Measurements from ENCODE around the gene MCM10. TPM values are rescaled to one million over a fixed set of nuclear protein-coding genes. Genes with fewer than 3 reads are reported as not detected.

MCM10 gene
- total and polyA plus RNA-seq, 9 of the 15 experiments (the other 6 are each of a cell fraction or from before 2014, with no cell fraction given): 10.4 to 68.1 (median 48.0) TPM

DNA sequence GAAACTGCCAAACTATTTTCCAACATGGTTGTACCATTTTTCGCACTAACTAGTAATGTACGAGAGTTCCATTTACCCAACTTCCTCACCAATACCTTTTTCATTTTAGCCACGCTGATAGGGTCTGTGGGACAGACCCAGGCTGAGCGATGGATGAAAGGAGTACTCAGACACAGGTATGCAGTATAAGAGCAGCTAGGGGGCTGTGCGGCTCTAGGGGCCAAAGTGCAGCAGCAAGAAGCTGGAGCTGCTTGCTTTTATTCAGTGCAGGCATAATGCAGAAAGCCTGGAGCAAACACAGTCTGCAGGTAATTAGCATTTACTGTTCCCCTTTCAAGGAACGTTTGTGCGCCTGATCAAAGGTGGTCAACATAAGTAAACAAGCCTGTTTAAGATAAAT is 51.8 kb downstream of the MCM10 start:
- H3K9ac ChIP-seq (ENCODE audit: insufficient read depth in 1 of 2, low read depth in 2 of 2, low read length in 2 of 2): no peak overlapping the region
- in situ Hi-C loops (cut with MboI): no loop called here
- no peak for TF ChIP-seq ARID2 (IDR thresholded peaks at IDR 0.05)
- H3K36me3 ChIP-seq (ENCODE audit: control insufficient read depth, insufficient read depth, low read length): peaks cover 30% of the 10 kb centered on the region
- 76% methylated on average over 7 of the region's 7 CpGs for WGBS (ENCODE audit: insufficient coverage, low coverage, missing lambda C conversion rate)
- ATAC-seq: peak; percentile 32; the same call in 2 of the 3 replicates
- H3K4me1 ChIP-seq (replicated peaks in 1 of 2; ENCODE audit: control insufficient read depth in 2 of 2, insufficient read depth in 2 of 2, low read length in 2 of 2): no peaks in the 10 kb centered on the region
- H3K79me2 ChIP-seq (ENCODE audit: control insufficient read depth, insufficient read depth, low read length): no peaks in the 10 kb centered on the region
- no peak overlapping the region for H3K27ac ChIP-seq (ENCODE audit: extremely low read depth, low read depth, low read length)
- H2AFZ ChIP-seq (ENCODE audit: low read depth, low read length): no peak overlapping the region
- no peak overlapping the region for H3K4me2 ChIP-seq (ENCODE audit: insufficient read depth, low read length)
- no peaks in the 10 kb centered on the region for H3K9me1 ChIP-seq (ENCODE audit: control insufficient read depth, insufficient read depth, low read length)
- no peak overlapping the region for H3K4me3 ChIP-seq
- intact Hi-C loops (cut with micrococcal nuclease): no loop called here
- POLR2A ChIA-PET: no interaction called here
- no TSS peak for BruUV-seq (replicated peaks)
- FAIRE-seq: no peak
- no peaks in the 10 kb centered on the region for H4K20me1 ChIP-seq (replicated peaks; ENCODE audit: control insufficient read depth, insufficient read depth, low read length)
- no peak for DNase-seq (ENCODE audit: extremely low read depth in 1 of 4, low spot score in 3 of 4)
- no peaks in the 10 kb centered on the region for H3K27me3 ChIP-seq (ENCODE audit: control insufficient read depth in 2 of 2, insufficient read depth in 2 of 2, low read length in 2 of 2)
- no peaks in the 10 kb centered on the region for H3K9me3 ChIP-seq (replicated peaks; ENCODE audit: control insufficient read depth, insufficient read depth, low read depth, low read length)
- CTCF ChIA-PET (ENCODE audit: low intra/inter-chr PET ratio): no interaction called here

DNA sequence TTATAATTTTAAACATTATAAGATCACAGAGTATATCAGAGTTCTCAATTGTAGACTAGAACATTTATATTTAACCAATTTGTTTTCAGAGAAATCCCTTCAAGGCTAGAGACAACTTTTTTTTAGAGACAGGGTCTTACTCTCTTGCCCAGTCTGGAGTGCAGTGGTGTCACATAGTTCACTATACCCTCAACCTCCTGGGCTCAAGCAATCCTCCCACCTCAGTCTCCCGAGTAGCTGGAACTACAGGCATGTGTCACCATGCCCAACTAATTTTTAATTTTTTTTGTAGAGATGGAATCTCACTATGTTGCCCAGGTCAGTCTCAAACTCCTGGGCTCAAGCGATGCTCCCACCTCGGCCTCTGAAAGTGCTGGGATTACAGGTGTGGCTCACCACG is 57.5 kb downstream of the MCM10 start:
- FAIRE-seq: no peak
- in situ Hi-C loops (cut with MboI): no loop called here
- WGBS (ENCODE audit: insufficient coverage, low coverage, missing lambda C conversion rate): 57% methylated on average over 4 of the region's 4 CpGs
- no peaks in the 10 kb centered on the region for H3K9me1 ChIP-seq (ENCODE audit: control insufficient read depth, insufficient read depth, low read length)
- no peak for ATAC-seq
- DNase-seq (ENCODE audit: extremely low read depth in 1 of 4, low spot score in 3 of 4): no peak
- no peaks in the 10 kb centered on the region for H3K9me3 ChIP-seq (replicated peaks; ENCODE audit: control insufficient read depth, insufficient read depth, low read depth, low read length)
- TF ChIP-seq, protein P1, sequence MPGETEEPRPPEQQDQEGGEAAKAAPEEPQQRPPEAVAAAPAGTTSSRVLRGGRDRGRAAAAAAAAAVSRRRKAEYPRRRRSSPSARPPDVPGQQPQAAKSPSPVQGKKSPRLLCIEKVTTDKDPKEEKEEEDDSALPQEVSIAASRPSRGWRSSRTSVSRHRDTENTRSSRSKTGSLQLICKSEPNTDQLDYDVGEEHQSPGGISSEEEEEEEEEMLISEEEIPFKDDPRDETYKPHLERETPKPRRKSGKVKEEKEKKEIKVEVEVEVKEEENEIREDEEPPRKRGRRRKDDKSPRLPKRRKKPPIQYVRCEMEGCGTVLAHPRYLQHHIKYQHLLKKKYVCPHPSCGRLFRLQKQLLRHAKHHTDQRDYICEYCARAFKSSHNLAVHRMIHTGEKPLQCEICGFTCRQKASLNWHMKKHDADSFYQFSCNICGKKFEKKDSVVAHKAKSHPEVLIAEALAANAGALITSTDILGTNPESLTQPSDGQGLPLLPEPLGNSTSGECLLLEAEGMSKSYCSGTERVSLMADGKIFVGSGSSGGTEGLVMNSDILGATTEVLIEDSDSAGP (CRISPR knock-in tag; IDR thresholded peaks at IDR 0.05): no peak
- peak; percentile 56; the same call in 1 of the 2 replicates for TF ChIP-seq ZNF121 (CRISPR knock-in tag; conservative IDR thresholded peaks at IDR 0.05)
- H2AFZ ChIP-seq (ENCODE audit: low read depth, low read length): no peak overlapping the region
- H3K9ac ChIP-seq (ENCODE audit: insufficient read depth in 1 of 2, low read depth in 2 of 2, low read length in 2 of 2): no peak overlapping the region
- no peak overlapping the region for H3K4me2 ChIP-seq (ENCODE audit: insufficient read depth, low read length)
- no peak overlapping the region for H3K4me3 ChIP-seq
- no TSS peak for BruUV-seq (replicated peaks)
- no peaks in the 10 kb centered on the region; a peak in 2 of 5 replicates for H3K4me1 ChIP-seq (replicated peaks in 1 of 2; ENCODE audit: control insufficient read depth in 2 of 2, insufficient read depth in 2 of 2, low read length in 2 of 2)
- no peaks in the 10 kb centered on the region; the same call in 1 of the 2 replicates for H4K20me1 ChIP-seq (replicated peaks; ENCODE audit: control insufficient read depth, insufficient read depth, low read length)
- CTCF ChIA-PET (ENCODE audit: low intra/inter-chr PET ratio): no interaction called here
- H3K27ac ChIP-seq (ENCODE audit: extremely low read depth, low read depth, low read length): no peak overlapping the region
- POLR2A ChIA-PET: no interaction called here
- no peaks in the 10 kb centered on the region for H3K79me2 ChIP-seq (ENCODE audit: control insufficient read depth, insufficient read depth, low read length)
- no peaks in the 10 kb centered on the region for H3K36me3 ChIP-seq (ENCODE audit: control insufficient read depth, insufficient read depth, low read length)
- H3K27me3 ChIP-seq (ENCODE audit: control insufficient read depth in 2 of 2, insufficient read depth in 2 of 2, low read length in 2 of 2): no peaks in the 10 kb centered on the region
- intact Hi-C loops (cut with micrococcal nuclease): no loop called here

Measured in K562 (cell line).